Left lobe of liver (tissue), 2 donors: ENCODE data around the gene TUBA1A. TPM values are rescaled to one million over a fixed set of nuclear protein-coding genes. Genes with fewer than 3 reads are reported as not detected.
A peak's percentile ranks its signal among the peaks of the same experiment; 100 is the strongest.
"Not testable (repeated sequence)": the region's sequence is repeated elsewhere in the genome, so short reads cannot be mapped to it uniquely, and the experiment has no call there.

Experiments
- ATAC-seq: fragments of 200-7000 bp; cut with Tn5 transposase; one replicate; pipeline ENCODE4 v1.9.1; 2020; ENCODE audit warnings: mild to moderate bottlenecking, moderate library complexity
- DNase-seq: peaks from one replicate; pipeline ENCODE4 v3.0.0-alpha.2; 2020; ENCODE audit warnings: low spot score
- total RNA-seq: library from RNA; stranded (reverse); gene quantifications from one replicate; pipeline ENCODE4 v1.2.1, GENCODE V29; 2021
- donor health status: DM: no; HTN: no; CAD: no; lungs with moderate emphysema.
- donor health status: DM: no; HTN: yes; CAD: no.

Gene TUBA1A
- total RNA-seq, 1 donor from 2014 or later = 4.8 TPM

- DNase-seq (peak; percentile 34), ATAC-seq (no peak)
Measured at GRCh38 chr12:49201595-49202295, 12.9 kb upstream of the TUBA1A start.

DNA sequence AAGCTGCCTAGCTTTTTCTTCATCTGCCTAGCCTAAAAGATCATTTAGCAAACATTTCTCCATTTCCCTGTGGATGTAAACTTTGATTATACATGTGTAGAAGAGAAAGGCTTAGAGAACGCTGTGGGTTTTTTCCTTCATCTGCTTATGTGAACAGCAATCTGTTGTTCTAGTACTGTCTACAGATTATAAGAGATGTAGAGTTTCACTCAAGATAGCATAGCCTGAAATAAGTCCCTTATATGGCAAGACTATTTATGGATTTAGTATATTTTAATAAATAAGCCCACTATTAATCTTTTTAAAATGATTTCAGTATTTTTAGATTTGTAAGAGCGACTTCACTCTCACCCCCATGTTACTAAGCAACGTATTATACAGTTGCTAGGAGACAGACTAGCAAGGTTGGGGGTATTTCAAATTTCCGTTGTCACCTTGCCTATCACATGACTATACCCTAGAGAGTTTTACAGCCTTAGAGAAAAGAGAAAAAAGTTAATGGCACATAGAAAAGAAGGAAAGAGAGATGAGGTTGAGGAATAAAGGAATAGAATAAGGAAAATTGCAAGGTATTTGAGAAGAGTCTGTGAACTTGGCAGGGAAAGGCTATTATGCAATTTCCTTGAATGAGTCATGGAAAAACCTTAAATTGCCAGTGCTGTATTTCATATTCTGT lies 12.2 kb upstream of the TUBA1A start:
- no peak for DNase-seq
- peak; percentile 67 for ATAC-seq

- DNase-seq (peak; percentile 36), ATAC-seq (no peak)
Measured at GRCh38 chr12:49198431-49199155, 9.7 kb upstream of the TUBA1A start.

GRCh38 chr12:49197256-49197655 lies 8.4 kb upstream of the TUBA1A start:
- DNase-seq (peak; percentile 14), ATAC-seq (no peak)

DNA sequence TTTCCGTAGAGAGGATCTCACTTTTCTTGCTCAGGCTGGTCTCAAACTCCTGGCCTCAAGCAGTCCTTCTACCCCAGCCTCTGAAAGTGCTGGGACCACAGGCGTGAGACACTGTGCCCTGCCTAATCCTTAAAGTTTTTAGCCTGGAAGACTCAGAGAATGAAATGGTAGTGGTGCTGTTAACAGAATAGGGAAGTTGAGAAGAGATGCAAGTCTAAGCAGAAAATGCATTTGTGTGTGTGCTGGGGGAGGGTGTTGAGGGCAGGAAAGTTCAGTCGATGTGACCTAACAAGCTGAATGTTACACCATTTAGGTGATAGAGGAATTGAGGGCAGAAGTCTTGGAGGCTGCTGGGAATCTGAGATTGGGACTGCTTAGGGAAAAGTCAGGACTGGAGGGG lies 6.9 kb upstream of the TUBA1A start:
- DNase-seq (peak; percentile 15), ATAC-seq (peak; percentile 33)

GRCh38 chr12:49193746-49194145 lies 4.9 kb upstream of the TUBA1A start:
- peak; percentile 43 for DNase-seq
- ATAC-seq = not testable (repeated sequence)

- not testable (repeated sequence) for DNase-seq, ATAC-seq
Measured at GRCh38 chr12:49191498-49191897, 2.6 kb upstream of the TUBA1A start.

- ATAC-seq (no peak), DNase-seq (no peak)
Measured at GRCh38 chr12:49190974-49191373, 2.1 kb upstream of the TUBA1A start.

- ATAC-seq = no peak
- no peak for DNase-seq
Measured at GRCh38 chr12:49189731-49190716, 1.1 kb upstream of the TUBA1A start.

GRCh38 chr12:49188201-49188915 lies 522 bp downstream of the TUBA1A start:
- peak; percentile 59 for DNase-seq
- ATAC-seq = peak; percentile 74

DNA sequence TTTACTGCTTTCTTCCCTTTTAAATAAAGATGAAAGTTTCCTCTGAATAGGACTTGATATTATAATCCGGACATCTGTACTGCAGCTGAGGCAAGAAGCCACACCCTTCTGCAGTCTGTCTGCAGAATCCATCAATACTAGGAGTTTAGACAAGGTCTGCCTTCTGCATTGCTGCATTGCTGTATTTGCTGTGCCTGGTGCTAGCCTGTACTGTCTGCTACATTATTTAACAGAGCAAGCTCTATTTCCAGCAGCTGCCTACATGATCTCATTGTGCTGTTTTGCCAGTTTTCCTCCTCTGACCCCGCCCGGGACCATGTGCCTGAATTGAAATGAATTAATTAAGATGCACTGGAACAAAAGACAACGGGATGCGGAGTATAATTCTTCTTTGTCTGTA lies 1.7 kb downstream of the TUBA1A start:
- DNase-seq = peak; percentile 24
- no peak for ATAC-seq

DNA sequence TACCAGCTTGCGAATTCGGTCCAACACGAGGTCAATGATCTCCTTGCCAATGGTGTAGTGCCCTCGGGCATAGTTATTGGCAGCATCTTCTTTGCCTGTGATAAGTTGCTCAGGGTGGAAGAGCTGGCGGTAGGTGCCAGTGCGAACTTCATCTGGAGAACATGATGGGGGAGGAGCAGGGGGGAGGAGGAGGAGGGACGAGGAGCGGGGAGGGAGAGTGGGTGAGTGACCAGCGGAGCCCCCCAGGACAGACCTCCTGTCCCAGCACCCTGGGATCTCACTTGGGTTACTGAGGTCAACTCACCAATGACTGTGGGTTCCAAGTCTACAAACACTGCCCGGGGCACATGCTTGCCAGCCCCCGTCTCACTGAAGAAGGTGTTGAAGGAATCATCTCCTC lies 2.6 kb downstream of the TUBA1A start:
- peak; percentile 29 for DNase-seq
- not testable (repeated sequence) for ATAC-seq

DNA sequence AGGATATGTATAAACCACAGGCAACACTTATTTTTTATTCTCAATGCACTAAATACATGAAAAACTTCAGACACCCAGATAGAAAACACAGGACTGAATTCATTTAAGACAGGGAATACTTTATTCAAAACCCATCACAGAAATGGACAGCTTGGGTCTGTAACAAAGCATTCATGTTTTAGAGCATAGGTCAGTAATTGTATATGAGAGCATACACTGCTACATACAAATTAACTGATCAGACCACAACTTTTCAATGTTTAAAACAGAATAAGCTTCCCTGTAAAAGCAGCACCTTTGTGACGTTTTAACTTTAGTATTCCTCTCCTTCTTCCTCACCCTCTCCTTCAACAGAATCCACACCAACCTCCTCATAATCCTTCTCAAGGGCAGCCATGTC lies 4.2 kb downstream of the TUBA1A start:
- not testable (repeated sequence) for DNase-seq, ATAC-seq

GRCh38 chr12:49183214-49183950 lies 5.5 kb downstream of the TUBA1A start:
- peak; percentile 21 for DNase-seq
- not testable (repeated sequence) for ATAC-seq

GRCh38 chr12:49174218-49174617 lies 14.7 kb downstream of the TUBA1A start:
- no peak for ATAC-seq
- no peak for DNase-seq

GRCh38 chr12:49170924-49171323 lies 18.0 kb downstream of the TUBA1A start:
- DNase-seq (no peak), ATAC-seq (no peak)

- no peak for DNase-seq
- no peak for ATAC-seq
Measured at GRCh38 chr12:49165114-49165513, 23.8 kb downstream of the TUBA1A start.

GRCh38 chr12:49161901-49162300 lies 27.0 kb downstream of the TUBA1A start:
- DNase-seq, ATAC-seq: not testable (repeated sequence)
